WTC11 (cell line): Measurements from ENCODE around the gene SDHAF4. TPM values are rescaled to one million over a fixed set of nuclear protein-coding genes. Genes with fewer than 3 reads are reported as not detected.

Source experiments
- KAT7 ChIP-seq: sonication (generic); formaldehyde crosslinking; IDR thresholded peaks from 2 replicates; pipeline ENCODE4 v1.8.1; 2023; ENCODE audit warnings: missing genetic modification reagents, mild to moderate bottlenecking, borderline replicate concordance
- MXD4 ChIP-seq: fragments of 250-450 bp; sonication (Bioruptor Pico); IDR thresholded peaks from 2 replicates; pipeline ENCODE4 v1.8.0; 2021; ENCODE audit warnings: mild to moderate bottlenecking, moderate library complexity, borderline replicate concordance
- MYBL2 ChIP-seq: sonication (generic); formaldehyde crosslinking; IDR thresholded peaks from 2 replicates; pipeline ENCODE4 v1.8.1; 2023; ENCODE audit warnings: mild to moderate bottlenecking, moderate library complexity, missing genetic modification reagents
- NFATC4 ChIP-seq: fragments of 250-450 bp; sonication (Bioruptor Pico); IDR thresholded peaks from 2 replicates; pipeline ENCODE4 v1.9.0; 2021; ENCODE audit warnings: mild to moderate bottlenecking
- NFE2L1 ChIP-seq: sonication (generic); formaldehyde crosslinking; IDR thresholded peaks from 2 replicates; pipeline ENCODE4 v1.8.1; 2023; ENCODE audit warnings: missing genetic modification reagents
- NFYB ChIP-seq: sonication (generic); formaldehyde crosslinking; conservative IDR thresholded peaks from 2 replicates; pipeline ENCODE4 v1.8.0; 2022; ENCODE audit warnings: low read depth, missing genetic modification reagents
- NR1H2 ChIP-seq: sonication (generic); formaldehyde crosslinking; IDR thresholded peaks from 2 replicates; pipeline ENCODE4 v1.9.0; 2021; ENCODE audit warnings: mild to moderate bottlenecking, moderate library complexity, missing genetic modification reagents
- NR2C2 ChIP-seq: sonication (generic); formaldehyde crosslinking; IDR thresholded peaks from 2 replicates; pipeline ENCODE4 v1.8.0; 2022; ENCODE audit warnings: mild to moderate bottlenecking, missing genetic modification reagents
- RELA ChIP-seq: sonication (generic); formaldehyde crosslinking; IDR thresholded peaks from 2 replicates; pipeline ENCODE4 v1.8.1; 2022; ENCODE audit warnings: missing genetic modification reagents, mild to moderate bottlenecking, borderline replicate concordance
- RORB ChIP-seq: fragments of 250-450 bp; sonication (Bioruptor Pico); IDR thresholded peaks from 2 replicates; pipeline ENCODE4 v1.9.0; 2021; ENCODE audit warnings: mild to moderate bottlenecking
- ZNF121 ChIP-seq: sonication (generic); formaldehyde crosslinking; IDR thresholded peaks from 2 replicates; pipeline ENCODE4 v1.8.0; 2023; ENCODE audit warnings: missing genetic modification reagents
- ZNF232 ChIP-seq: sonication (generic); formaldehyde crosslinking; IDR thresholded peaks from 2 replicates; pipeline ENCODE4 v1.8.0; 2022; ENCODE audit warnings: mild to moderate bottlenecking, missing genetic modification reagents
- ZNF512 ChIP-seq: sonication (generic); formaldehyde crosslinking; IDR thresholded peaks from 2 replicates; pipeline ENCODE4 v1.8.1; 2022; ENCODE audit warnings: missing genetic modification reagents, borderline replicate concordance
- total RNA-seq: library from RNA; stranded (reverse); gene quantifications from 3 replicates; pipeline ENCODE4 v1.2.3, GENCODE V29; 2021
- TF ChIP-seq, protein P1 (sequence below): sonication (generic); formaldehyde crosslinking; IDR thresholded peaks from 2 replicates; pipeline ENCODE4 v1.8.1; 2023; ENCODE audit warnings: mild to moderate bottlenecking, missing genetic modification reagents, borderline replicate concordance
- TF ChIP-seq, protein P2 (sequence below): fragments of 250-450 bp; sonication (Bioruptor Pico); IDR thresholded peaks from 2 replicates; pipeline ENCODE4 v2.1.2; 2022; ENCODE audit warnings: mild to moderate bottlenecking, moderate library complexity
- TF ChIP-seq, protein P3 (sequence below): fragments of 250-450 bp; sonication (Bioruptor Pico); IDR thresholded peaks from 2 replicates; pipeline ENCODE4 v1.9.0; 2021; ENCODE audit warnings: mild to moderate bottlenecking, borderline replicate concordance
- TF ChIP-seq, protein P4 (sequence below): fragments of 250-450 bp; sonication (Bioruptor Pico); conservative IDR thresholded peaks from 2 replicates; pipeline ENCODE4 v1.9.0; 2021; ENCODE audit warnings: mild to moderate bottlenecking

SDHAF4 gene
- total RNA-seq, 1 experiment from 2014 or later: 23.1 TPM

DNA sequence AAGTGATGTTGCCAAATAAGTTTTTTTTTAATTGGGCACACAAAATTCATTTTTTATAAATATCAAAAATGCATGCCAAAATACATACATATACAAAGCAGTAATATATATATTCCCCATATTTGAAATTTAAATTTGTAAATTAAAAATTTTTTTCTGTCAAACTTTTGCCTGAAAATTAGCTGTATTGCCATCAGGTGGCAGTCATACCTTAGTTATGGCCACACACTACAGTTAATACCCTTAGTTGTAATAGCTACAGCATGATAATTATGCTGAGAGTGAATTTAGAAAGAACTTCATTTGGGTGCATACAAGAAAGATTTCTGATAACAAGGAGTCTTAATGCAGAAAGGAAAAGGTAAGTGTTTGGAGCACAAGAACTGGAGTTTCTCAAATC, 46.2 kb upstream of the SDHAF4 start (continued):
- TF ChIP-seq, protein P1, sequence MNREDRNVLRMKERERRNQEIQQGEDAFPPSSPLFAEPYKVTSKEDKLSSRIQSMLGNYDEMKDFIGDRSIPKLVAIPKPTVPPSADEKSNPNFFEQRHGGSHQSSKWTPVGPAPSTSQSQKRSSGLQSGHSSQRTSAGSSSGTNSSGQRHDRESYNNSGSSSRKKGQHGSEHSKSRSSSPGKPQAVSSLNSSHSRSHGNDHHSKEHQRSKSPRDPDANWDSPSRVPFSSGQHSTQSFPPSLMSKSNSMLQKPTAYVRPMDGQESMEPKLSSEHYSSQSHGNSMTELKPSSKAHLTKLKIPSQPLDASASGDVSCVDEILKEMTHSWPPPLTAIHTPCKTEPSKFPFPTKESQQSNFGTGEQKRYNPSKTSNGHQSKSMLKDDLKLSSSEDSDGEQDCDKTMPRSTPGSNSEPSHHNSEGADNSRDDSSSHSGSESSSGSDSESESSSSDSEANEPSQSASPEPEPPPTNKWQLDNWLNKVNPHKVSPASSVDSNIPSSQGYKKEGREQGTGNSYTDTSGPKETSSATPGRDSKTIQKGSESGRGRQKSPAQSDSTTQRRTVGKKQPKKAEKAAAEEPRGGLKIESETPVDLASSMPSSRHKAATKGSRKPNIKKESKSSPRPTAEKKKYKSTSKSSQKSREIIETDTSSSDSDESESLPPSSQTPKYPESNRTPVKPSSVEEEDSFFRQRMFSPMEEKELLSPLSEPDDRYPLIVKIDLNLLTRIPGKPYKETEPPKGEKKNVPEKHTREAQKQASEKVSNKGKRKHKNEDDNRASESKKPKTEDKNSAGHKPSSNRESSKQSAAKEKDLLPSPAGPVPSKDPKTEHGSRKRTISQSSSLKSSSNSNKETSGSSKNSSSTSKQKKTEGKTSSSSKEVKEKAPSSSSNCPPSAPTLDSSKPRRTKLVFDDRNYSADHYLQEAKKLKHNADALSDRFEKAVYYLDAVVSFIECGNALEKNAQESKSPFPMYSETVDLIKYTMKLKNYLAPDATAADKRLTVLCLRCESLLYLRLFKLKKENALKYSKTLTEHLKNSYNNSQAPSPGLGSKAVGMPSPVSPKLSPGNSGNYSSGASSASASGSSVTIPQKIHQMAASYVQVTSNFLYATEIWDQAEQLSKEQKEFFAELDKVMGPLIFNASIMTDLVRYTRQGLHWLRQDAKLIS (CRISPR knock-in tag): no peak
- TF ChIP-seq MXD4 (CRISPR knock-in tag): no peak
- TF ChIP-seq RELA (CRISPR knock-in tag): no peak
- no peak for TF ChIP-seq ZNF232 (CRISPR knock-in tag)
- TF ChIP-seq KAT7 (CRISPR knock-in tag): no peak
- TF ChIP-seq, protein P2, sequence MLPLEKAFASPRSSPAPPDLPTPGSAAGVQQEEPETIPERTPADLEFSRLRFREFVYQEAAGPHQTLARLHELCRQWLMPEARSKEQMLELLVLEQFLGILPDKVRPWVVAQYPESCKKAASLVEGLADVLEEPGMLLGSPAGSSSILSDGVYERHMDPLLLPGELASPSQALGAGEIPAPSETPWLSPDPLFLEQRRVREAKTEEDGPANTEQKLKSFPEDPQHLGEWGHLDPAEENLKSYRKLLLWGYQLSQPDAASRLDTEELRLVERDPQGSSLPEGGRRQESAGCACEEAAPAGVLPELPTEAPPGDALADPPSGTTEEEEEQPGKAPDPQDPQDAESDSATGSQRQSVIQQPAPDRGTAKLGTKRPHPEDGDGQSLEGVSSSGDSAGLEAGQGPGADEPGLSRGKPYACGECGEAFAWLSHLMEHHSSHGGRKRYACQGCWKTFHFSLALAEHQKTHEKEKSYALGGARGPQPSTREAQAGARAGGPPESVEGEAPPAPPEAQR (CRISPR knock-in tag): no peak
- TF ChIP-seq ZNF121 (CRISPR knock-in tag): no peak
- TF ChIP-seq NFATC4 (CRISPR knock-in tag): no peak
- no peak for TF ChIP-seq NFYB
- TF ChIP-seq MYBL2 (CRISPR knock-in tag): no peak
- no peak for TF ChIP-seq ZNF512 (CRISPR knock-in tag)
- no peak for TF ChIP-seq NR1H2 (CRISPR knock-in tag)
- TF ChIP-seq RORB (CRISPR knock-in tag): no peak
- no peak for TF ChIP-seq NFE2L1 (CRISPR knock-in tag)
- TF ChIP-seq, protein P3, sequence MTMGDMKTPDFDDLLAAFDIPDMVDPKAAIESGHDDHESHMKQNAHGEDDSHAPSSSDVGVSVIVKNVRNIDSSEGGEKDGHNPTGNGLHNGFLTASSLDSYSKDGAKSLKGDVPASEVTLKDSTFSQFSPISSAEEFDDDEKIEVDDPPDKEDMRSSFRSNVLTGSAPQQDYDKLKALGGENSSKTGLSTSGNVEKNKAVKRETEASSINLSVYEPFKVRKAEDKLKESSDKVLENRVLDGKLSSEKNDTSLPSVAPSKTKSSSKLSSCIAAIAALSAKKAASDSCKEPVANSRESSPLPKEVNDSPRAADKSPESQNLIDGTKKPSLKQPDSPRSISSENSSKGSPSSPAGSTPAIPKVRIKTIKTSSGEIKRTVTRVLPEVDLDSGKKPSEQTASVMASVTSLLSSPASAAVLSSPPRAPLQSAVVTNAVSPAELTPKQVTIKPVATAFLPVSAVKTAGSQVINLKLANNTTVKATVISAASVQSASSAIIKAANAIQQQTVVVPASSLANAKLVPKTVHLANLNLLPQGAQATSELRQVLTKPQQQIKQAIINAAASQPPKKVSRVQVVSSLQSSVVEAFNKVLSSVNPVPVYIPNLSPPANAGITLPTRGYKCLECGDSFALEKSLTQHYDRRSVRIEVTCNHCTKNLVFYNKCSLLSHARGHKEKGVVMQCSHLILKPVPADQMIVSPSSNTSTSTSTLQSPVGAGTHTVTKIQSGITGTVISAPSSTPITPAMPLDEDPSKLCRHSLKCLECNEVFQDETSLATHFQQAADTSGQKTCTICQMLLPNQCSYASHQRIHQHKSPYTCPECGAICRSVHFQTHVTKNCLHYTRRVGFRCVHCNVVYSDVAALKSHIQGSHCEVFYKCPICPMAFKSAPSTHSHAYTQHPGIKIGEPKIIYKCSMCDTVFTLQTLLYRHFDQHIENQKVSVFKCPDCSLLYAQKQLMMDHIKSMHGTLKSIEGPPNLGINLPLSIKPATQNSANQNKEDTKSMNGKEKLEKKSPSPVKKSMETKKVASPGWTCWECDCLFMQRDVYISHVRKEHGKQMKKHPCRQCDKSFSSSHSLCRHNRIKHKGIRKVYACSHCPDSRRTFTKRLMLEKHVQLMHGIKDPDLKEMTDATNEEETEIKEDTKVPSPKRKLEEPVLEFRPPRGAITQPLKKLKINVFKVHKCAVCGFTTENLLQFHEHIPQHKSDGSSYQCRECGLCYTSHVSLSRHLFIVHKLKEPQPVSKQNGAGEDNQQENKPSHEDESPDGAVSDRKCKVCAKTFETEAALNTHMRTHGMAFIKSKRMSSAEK (CRISPR knock-in tag): no peak
- no peak for TF ChIP-seq NR2C2
- TF ChIP-seq, protein P4, sequence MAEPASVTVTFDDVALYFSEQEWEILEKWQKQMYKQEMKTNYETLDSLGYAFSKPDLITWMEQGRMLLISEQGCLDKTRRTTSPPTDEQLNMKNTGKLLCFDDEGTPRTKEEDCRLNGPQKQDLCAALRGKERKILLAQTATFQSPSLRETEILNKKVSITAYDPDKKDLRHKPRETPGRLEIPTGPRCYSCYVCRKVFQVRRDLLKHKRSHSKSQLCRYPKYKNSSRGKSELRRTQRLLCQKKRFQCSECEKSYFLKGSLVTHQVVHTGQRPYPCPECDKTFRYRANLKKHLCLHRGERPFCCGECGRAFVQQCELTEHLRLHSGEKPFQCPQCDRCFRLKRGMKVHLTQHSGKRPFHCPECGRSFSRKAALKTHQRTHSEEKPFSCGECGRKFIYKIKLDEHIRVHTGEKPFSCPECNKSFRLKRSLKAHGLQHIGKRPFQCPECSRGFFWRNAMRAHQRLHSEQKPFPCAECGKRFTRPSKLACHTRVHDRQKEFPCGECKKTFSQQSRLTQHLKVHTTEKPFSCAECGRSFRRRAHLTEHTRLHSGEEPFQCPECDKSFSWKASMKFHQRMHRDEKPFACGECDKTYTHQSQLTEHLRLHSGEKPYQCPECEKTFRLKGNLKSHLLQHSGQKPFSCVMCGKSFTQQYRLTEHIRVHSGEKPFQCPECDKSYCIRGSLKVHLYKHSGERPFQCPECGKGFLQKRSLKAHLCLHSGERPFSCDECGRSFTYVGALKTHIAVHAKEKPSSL (CRISPR knock-in tag): no peak
